DND-41 (cell line): ENCODE data around the gene BPIFB2.

Source experiments
- ATAC-seq: fragments of 200-7000 bp; cut with Tn5 transposase; 3 replicates; pipeline ENCODE4 v1.9.1; 2021; ENCODE audit warnings: low read depth; ENCODE audit not compliant: insufficient read depth
- DNase-seq: peaks from one replicate; pipeline ENCODE4 v3.0.0-alpha.2; 2020
- H2AFZ ChIP-seq: 2 replicates; pipeline ENCODE4 v1.6.0; 2012; ENCODE audit warnings: low read depth, low read length
- H3K27ac ChIP-seq: 2 replicates; pipeline ENCODE4 v1.5.1; 2012; ENCODE audit warnings: low read length, inconsistent platforms
- H3K27me3 ChIP-seq: fragments of 200-600 bp; sonication (generic); 2 replicates; pipeline ENCODE4 v1.6.0; 2012; ENCODE audit warnings: low read length, mild to moderate bottlenecking, inconsistent platforms; ENCODE audit not compliant: insufficient read depth, poor library complexity
- H3K36me3 ChIP-seq: 2 replicates; pipeline ENCODE4 v1.5.1; 2012; ENCODE audit warnings: low read length, inconsistent platforms; ENCODE audit not compliant: insufficient read depth
- H3K4me1 ChIP-seq: 2 replicates; pipeline ENCODE4 v1.5.1; 2012; ENCODE audit warnings: mild to moderate bottlenecking, low read length; ENCODE audit not compliant: insufficient read depth
- H3K4me2 ChIP-seq: 2 replicates; pipeline ENCODE4 v1.6.0; 2012; ENCODE audit warnings: mild to moderate bottlenecking, moderate library complexity, low read length, inconsistent platforms; ENCODE audit not compliant: insufficient read depth
- H3K4me3 ChIP-seq, 2 experiments: fragments of 200-600 bp in 1 of 2; shearing (Covaris generic) in 1 of 2; 2 replicates each; pipeline ENCODE4 v1.5.1; 2012 to 2016; ENCODE audit warnings: inconsistent platforms in 2 of 2, low read length in 2 of 2, mild to moderate bottlenecking in 2 of 2, low read depth in 1 of 2, moderate library complexity in 1 of 2
- H3K79me2 ChIP-seq: 2 replicates; pipeline ENCODE4 v1.6.0; 2012; ENCODE audit warnings: low read length, inconsistent platforms; ENCODE audit not compliant: insufficient read depth
- H3K9ac ChIP-seq: 2 replicates; pipeline ENCODE4 v1.6.0; 2012; ENCODE audit warnings: low read depth, mild to moderate bottlenecking, inconsistent platforms, low read length, moderate library complexity
- H3K9me3 ChIP-seq: 2 replicates; pipeline ENCODE4 v1.5.1; 2012; ENCODE audit warnings: low read length, moderate library complexity, mild to moderate bottlenecking, inconsistent platforms; ENCODE audit not compliant: insufficient read depth, severe bottlenecking
- H4K20me1 ChIP-seq: 2 replicates; pipeline ENCODE4 v1.6.0; 2012; ENCODE audit warnings: low read length; ENCODE audit not compliant: insufficient read depth
- EZH2 ChIP-seq: IDR thresholded peaks from 3 replicates; pipeline ENCODE4 v1.6.1; 2012; ENCODE audit warnings: borderline replicate concordance, low read depth, mild to moderate bottlenecking, moderate library complexity, low read length, inconsistent platforms; ENCODE audit not compliant: severe bottlenecking
- TF ChIP-seq, protein P1 (sequence below): IDR thresholded peaks from 2 replicates; pipeline ENCODE4 v1.5.1; 2012; ENCODE audit warnings: borderline replicate concordance, low read length, moderate library complexity, mild to moderate bottlenecking; ENCODE audit not compliant: poor library complexity, severe bottlenecking; ENCODE audit errors: extremely low read depth

The BPIFB2 gene

DNA sequence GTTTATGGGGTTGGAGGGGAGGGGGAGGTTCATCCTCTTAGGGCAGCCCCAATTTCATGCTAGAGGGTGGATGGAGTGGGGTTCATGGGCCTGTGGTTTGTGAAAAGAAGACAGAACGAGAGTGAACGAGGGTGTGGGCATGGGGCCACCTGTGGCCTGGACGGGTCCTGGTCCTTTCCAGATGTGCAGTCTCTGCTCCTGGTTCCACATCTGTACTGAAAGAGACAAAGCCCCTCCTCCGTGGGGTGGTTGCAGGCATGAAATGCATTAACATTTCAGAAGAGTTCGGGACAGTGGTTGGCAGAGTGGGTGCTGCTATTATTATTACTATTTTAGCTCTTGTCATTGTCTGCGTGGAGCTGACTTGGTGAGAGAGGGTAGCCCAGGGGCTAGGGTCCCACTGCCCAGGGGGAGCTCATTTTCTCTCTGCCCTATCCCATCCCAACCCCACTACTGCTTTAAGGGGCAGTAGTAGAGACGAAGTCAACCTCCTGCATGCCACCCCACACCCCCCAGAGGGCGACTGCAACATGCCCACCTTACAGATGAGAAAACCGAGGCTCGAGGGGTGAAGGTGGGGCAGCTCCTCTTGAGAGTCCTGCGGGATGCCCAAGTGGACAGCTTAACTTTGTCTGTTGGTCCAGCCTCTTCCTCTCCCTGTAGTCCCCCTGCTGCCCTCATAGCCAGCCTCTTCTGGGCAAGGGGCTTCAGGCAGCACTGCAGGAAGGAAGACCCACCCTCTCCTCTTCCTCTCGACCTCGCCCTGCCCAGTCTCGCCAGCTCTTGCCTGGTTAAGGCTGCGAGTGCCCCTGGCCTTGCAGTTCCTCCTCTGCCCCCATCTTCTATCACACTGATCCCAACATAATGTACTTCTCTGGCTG is 8.4 kb downstream of the BPIFB2 start:
- no peaks in the 10 kb centered on the region for H3K36me3 ChIP-seq
- H3K9me3 ChIP-seq = no peaks in the 10 kb centered on the region

DNA sequence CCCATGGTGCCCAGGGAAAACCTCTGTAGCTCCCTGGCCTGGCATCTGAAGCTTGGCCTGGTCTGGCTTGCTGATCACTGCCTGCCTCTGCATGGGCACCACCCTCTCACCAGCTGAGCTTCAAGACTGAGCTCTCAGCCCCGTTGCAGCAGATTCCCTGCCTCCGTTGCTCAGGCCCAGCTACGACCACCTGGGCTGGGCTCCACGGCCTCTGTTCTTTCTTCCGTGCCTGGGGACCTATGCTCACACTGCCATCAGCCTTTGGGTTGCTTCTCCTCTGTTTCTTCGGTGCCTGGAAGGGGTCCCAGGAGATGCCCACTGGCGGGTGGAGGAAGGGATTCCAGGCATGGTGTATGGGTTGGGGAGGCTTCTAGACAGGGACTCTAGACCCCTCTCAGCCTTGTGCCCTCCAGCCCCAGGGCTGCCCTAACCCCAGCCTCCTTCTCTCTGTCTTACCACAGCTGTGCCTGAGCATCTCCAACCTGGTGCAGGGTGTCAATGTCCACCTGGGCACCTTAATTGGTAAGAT is 9.1 kb downstream of the BPIFB2 start:
- TF ChIP-seq, protein P1, sequence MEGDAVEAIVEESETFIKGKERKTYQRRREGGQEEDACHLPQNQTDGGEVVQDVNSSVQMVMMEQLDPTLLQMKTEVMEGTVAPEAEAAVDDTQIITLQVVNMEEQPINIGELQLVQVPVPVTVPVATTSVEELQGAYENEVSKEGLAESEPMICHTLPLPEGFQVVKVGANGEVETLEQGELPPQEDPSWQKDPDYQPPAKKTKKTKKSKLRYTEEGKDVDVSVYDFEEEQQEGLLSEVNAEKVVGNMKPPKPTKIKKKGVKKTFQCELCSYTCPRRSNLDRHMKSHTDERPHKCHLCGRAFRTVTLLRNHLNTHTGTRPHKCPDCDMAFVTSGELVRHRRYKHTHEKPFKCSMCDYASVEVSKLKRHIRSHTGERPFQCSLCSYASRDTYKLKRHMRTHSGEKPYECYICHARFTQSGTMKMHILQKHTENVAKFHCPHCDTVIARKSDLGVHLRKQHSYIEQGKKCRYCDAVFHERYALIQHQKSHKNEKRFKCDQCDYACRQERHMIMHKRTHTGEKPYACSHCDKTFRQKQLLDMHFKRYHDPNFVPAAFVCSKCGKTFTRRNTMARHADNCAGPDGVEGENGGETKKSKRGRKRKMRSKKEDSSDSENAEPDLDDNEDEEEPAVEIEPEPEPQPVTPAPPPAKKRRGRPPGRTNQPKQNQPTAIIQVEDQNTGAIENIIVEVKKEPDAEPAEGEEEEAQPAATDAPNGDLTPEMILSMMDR = no peak
- TF ChIP-seq EZH2 = no peak
- H3K4me3 ChIP-seq = no peak overlapping the region
- ATAC-seq (no peak), DNase-seq (no peak)
- no peak overlapping the region for H3K4me2 ChIP-seq
- H3K4me1 ChIP-seq = no peaks in the 10 kb centered on the region
- no peak overlapping the region for H3K27ac ChIP-seq
- no peaks in the 10 kb centered on the region for H3K9me3 ChIP-seq
- H3K9ac ChIP-seq = no peak overlapping the region
- H2AFZ ChIP-seq = no peak overlapping the region
- H3K79me2 ChIP-seq = no peaks in the 10 kb centered on the region
- H3K27me3 ChIP-seq = no peaks in the 10 kb centered on the region
- H4K20me1 ChIP-seq = no peaks in the 10 kb centered on the region
- no peaks in the 10 kb centered on the region for H3K36me3 ChIP-seq

More for the DNA sequence above, 8.4 kb downstream of the BPIFB2 start:
- H3K9ac ChIP-seq = no peak overlapping the region
- no peak for ATAC-seq
- H3K4me3 ChIP-seq = no peak overlapping the region
- no peaks in the 10 kb centered on the region for H3K79me2 ChIP-seq
- no peak overlapping the region for H3K4me2 ChIP-seq
- DNase-seq = no peak
- no peak for TF ChIP-seq EZH2
- TF ChIP-seq, protein P1 = no peak
- no peak overlapping the region for H3K27ac ChIP-seq
- H3K27me3 ChIP-seq = no peaks in the 10 kb centered on the region
- no peak overlapping the region for H2AFZ ChIP-seq
- H3K4me1 ChIP-seq = no peaks in the 10 kb centered on the region
- H4K20me1 ChIP-seq = no peaks in the 10 kb centered on the region

DNA sequence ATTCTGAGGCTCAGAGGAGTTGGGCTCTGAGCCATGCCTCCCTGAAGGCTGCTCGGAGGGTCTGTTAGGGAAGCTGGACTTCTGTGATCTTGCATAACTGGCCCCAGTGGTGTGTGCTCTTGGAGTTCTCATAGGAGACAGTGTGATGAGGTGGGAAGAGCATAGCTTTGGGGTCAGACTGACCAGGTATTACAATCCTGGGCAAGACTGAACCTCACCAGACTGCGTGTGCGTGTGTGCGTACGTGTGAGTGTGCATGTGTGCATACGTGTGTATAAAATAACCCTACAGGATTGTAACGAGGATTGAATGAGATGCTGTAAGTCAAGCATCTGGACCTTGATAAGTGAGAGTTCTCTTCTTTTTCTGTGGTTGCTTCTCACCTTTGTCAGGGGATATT is 10.0 kb downstream of the BPIFB2 start:
- DNase-seq = no peak
- Histone ChIP-seq H3K9ac (no peak overlapping the region), H3K27ac (no peak overlapping the region), H3K9me3 (no peaks in the 10 kb centered on the region), H4K20me1 (no peaks in the 10 kb centered on the region), H3K27me3 (no peaks in the 10 kb centered on the region), H3K4me1 (no peaks in the 10 kb centered on the region), H3K4me2 (no peak overlapping the region), H3K4me3 (no peak overlapping the region), H2AFZ (no peak overlapping the region), H3K79me2 (no peaks in the 10 kb centered on the region), H3K36me3 (no peaks in the 10 kb centered on the region)
- TF ChIP-seq, protein P1 = no peak
- TF ChIP-seq EZH2 = no peak
- no peak for ATAC-seq
